HG02981 (cell line): ENCODE measurements around the gene PFKFB3.

Experiments used
- ATAC-seq: cut with Tn5 transposase; IDR thresholded peaks from one replicate; pipeline ENCODE4 v1.9.1; 2021; ENCODE audit warnings: mild to moderate bottlenecking, moderate library complexity; ENCODE audit not compliant: unreplicated experiment

PFKFB3 gene

DNA sequence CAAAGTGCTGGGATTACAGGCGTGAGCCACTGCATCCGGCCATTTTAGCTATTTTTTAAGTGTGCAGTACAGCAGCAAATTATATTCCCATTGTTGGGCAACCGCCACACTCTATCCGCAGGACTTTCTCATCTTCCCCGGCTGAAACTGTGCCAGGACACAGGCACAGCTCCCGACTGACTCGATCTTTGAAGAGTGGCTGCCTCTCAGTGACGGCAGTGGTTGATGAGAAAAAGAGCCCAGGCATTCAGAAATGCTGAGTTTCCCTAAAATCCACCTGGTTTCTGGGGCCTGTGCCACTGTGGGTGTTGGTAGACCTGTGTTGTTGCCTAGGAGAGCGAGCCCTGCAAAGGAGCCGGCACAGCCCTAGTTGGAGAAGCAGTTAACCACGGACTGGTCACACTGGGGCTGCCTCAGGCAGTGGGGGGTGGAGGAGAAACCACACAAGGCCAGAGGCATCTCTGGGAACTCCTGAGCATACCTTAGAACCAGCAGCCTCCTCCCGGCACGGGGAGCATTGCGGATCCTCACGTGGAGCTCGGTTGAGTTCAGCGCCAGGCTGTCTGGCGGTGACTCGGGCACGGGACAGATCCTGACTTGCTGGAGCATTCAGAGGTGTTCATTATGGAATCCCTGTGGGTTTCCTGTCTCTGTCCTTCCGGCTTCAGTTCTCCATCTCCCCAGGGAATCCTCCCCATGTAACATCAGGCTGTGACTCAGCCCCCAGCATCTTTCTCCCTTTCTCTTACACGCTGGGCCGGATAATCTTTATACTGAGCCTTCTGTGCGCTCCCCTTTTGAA lies 16.2 kb downstream of the PFKFB3 start:
- ATAC-seq, result no peak

DNA sequence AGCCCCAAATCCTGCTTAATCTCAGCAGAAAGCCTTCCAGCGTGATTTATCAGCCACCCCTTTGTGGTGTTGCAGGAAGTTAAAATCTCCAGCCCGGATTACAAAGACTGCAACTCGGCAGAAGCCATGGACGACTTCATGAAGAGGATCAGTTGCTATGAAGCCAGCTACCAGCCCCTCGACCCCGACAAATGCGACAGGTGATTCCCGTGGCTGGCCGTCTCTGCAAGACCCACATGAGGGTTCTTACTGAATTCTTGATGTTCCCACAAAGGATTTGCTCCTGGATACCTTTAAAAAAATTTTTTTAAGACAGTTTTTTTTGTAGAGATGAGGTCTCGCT lies 16.7 kb downstream of the PFKFB3 start:
- ATAC-seq, result no peak

DNA sequence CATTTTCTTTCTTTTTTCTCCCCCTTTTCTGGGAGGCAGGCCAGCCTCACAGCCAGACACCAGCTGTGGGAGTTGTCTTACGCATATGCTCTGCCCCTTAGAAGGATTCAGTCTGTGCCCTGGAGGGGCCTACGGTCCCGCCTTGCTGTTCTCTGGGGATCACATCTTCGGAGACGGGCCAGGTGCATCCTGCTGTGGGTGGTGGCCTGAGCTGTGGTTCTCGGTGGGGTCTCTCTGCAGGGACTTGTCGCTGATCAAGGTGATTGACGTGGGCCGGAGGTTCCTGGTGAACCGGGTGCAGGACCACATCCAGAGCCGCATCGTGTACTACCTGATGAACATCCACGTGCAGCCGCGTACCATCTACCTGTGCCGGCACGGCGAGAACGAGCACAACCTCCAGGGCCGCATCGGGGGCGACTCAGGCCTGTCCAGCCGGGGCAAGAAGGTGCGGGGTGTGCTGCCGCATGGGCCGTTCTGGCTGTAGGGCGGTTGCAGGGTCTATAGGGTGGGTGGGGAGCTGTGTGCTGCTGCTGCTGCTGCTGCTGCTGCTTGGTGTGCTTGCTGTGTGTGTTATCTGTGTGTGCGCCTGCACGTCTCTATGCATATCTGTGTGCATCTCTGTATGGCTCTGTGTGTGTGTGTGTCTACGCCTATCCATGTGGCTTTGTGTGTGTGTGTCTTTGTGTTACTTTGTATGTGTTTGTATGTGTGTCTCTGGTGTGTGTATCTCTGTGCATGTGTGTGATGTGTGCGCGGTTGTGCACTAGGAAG lies 17.9 kb downstream of the PFKFB3 start:
- no peak for ATAC-seq

DNA sequence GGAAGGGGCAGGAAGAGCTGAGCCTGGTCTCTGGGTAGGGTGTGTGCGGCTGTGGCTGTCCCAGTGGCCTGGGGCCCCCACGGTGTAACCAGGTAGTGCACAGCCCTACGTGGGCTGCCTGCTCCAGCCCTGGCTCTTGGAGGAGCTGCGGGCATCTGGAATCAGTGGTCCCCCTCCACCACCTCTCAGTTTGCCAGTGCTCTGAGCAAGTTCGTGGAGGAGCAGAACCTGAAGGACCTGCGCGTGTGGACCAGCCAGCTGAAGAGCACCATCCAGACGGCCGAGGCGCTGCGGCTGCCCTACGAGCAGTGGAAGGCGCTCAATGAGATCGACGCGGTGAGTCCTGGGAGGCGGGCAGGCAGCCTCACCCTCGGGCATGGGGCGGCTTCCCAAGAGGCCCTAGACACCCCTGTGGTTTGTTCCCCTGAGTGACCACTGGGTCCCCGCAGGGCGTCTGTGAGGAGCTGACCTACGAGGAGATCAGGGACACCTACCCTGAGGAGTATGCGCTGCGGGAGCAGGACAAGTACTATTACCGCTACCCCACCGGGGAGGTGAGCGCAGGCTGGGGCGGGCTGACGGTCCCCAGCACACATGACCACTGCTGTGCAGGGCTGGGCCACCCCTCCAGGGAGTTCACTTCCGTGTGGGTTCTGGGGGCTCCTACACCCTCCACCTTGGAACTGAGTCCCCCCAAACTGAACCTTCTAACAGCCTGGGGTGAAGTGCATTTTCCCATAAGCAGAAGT lies 18.6 kb downstream of the PFKFB3 start:
- no peak for ATAC-seq

DNA sequence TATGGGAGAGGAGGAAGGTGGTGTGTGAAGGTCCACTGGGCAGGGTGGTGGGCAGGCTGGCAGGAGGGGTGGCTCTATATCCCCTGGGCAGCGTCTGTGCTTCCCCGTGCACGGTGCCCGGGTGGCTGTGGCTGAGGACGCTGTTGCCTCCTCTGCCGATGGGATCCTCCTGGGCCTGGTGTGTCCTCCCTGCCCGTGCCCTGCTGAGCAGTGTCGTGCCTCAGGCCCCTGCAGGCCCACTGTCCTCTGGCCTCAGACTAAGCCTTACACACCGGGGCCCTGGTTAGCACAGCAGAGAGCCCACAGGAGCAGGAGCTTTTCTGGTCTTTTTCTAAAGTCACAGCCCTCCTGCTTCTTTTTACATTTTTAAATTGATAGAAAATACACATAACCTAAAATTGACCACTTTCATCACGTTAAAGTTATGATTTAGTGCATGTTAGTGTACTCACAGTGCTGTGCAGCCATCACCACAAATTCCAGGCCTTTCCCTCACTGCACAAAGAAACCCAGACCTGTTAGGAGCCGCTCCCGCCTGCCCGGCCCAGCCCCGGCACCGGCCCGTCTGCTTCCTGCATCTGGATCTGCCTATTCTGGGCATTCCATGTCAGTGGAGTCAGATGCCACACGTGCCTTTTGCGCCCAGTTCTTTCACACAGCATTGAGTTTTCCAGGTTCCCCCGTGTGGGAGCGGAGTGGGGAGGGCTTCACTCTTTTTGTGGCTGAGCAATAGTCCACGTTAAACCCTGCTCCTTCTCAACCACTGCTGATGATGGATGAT lies 19.4 kb downstream of the PFKFB3 start:
- ATAC-seq, result no peak

DNA sequence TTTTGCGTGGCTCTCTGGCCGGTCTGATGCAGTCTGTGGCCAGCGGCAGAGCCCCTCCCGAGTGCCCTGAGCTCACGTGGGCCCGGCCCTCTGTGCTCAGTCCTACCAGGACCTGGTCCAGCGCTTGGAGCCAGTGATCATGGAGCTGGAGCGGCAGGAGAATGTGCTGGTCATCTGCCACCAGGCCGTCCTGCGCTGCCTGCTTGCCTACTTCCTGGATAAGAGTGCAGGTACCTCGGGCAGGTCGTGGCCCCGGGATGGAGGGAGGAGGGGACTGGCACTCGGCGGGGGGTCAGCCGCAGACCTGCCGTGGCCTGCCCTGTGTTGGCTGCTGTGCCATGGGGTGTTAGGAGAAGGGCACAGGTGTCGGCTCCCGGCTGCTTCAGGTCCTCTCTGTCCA lies 20.0 kb downstream of the PFKFB3 start:
- ATAC-seq, result no peak

DNA sequence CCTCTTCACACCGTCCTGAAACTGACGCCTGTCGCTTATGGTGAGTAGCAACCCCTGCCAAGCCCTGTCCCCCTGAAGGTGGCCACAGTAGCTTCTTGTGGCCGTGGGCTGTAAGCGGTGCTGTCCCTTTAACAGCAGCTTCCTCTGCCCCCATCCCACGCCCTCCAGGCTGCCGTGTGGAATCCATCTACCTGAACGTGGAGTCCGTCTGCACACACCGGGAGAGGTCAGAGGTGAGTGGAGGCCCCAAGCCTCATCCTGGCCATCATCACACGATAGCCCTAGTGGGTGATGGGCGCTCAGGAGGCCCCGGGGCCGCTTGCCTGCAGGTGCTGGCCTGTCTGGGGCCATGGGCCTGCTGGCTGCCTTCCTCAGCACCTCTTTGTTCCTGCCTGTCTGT lies 21.2 kb downstream of the PFKFB3 start:
- no peak for ATAC-seq

DNA sequence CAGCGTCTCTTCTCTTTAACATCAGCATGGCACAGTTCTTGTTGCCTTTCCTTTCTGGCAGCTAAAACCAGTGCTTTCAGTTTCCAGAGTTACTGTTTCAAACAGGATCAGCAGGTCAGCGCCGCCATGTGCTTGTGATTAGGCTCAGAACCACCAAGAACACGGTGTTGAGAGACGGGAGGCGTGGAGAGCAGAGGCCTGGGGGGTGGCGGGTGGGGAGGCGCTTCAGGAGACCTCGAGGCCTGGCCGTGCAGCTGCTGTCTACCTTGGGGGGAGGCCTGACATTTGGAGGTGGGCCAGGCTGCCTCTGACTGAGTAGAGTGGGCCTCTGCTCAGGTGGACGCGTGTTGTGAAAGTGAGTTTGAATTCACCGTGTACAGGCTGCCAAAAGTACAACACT lies 22.0 kb downstream of the PFKFB3 start:
- ATAC-seq, result no peak

DNA sequence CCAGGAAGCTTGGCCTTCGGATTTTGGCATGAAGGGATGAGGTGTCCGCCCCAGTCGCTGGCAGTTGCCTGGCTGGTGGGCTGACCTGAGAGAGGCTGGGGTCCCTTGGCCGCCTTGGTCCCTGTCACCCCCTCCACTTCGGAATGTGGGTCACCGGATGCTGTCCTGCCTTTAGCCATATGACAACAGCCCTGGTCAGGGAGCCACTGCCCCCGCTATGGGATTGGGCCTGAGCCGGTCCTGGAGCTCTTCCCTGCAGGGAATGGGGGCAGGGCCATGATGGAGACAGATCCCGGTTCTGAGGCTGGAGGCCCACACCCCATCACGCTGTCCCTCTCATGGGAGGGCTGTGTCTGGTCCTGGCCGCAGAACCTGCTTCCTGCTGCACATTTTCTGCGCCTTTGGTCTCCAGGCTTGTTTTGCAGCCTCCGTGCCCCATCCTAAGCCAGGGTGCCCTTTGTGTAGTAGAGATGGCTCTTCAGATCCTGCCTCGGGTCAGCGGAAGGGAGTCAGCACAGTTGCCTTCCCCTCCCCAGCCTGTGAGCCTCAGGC lies 22.6 kb downstream of the PFKFB3 start:
- ATAC-seq, result no peak

DNA sequence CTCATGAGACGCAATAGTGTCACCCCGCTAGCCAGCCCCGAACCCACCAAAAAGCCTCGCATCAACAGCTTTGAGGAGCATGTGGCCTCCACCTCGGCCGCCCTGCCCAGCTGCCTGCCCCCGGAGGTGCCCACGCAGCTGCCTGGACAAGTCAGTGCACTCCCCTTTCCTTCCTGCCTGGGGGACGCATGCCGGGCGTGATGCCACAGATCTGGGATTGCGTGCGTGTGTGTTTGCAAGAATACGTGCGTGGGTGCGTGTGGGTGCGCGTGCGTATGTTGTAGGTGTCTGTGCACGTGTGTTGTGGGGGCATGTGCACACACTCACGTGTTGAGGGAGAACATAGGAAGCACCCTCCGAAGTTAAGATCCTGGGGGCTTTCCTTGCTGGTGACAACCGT lies 23.5 kb downstream of the PFKFB3 start:
- no peak for ATAC-seq

DNA sequence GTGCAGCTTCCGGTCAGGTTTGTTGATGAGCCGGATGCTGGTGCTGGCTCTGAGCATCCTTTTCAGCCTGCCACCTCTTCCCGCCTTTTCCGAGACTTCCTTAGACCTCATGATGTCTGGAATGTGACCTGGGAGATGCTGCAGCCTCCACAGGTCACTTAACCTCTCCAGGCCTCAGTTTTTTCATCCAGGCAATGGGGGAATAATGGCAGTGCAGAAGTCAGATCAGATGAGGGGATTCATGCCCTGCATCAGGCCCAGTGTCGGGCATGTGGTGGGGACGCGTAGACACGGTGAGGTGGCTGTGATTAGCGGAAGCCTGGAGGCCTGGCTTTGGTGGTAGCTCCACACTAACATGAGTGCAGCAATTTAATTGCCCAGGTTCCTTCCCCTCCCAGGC lies 24.6 kb downstream of the PFKFB3 start:
- ATAC-seq, result no peak

DNA sequence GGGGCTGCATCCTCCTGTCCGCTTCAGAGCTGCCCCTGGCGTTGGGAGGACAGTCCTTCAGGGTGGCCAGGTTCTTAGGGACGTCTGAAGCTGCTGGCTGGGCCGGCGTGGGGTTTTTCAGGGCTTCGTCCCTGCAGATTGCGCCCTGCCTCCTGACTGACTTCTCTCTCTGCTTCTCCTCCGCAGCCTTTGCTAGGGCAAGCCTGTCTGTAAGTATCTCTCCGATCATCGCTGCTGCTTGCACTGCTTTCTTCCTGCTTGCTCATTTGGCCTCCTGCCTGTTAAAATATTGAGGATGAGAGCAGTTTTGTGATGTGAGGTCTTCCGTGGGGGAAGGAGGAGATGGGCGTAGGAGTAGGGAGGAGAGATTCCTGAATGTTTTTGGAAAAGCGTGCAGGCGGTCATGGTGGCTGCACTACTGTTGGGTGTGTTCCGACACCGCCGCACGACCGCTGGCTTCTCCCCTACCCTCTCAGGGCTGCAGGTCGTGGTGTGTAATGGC lies 25.3 kb downstream of the PFKFB3 start:
- ATAC-seq, result no peak

DNA sequence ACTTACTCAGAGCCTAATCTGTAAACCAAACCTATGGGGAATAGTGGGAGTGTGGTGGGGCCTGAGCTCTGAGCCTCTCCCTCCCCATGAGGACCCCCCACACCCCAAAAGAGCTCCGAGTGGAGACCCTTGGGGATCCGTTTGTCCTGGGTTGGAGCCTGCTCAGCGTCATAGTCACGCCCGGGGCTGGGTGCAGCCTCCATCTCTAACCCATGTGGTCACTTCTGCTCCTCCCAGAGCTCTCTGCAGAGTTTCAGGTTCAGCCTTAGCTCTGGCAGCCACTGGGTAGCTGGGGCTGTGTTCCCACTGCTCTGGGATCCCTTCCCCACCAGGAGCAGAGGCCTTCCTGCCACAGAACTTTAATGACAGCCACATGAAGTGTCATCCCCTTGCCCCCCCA lies 25.9 kb downstream of the PFKFB3 start:
- no peak for ATAC-seq

DNA sequence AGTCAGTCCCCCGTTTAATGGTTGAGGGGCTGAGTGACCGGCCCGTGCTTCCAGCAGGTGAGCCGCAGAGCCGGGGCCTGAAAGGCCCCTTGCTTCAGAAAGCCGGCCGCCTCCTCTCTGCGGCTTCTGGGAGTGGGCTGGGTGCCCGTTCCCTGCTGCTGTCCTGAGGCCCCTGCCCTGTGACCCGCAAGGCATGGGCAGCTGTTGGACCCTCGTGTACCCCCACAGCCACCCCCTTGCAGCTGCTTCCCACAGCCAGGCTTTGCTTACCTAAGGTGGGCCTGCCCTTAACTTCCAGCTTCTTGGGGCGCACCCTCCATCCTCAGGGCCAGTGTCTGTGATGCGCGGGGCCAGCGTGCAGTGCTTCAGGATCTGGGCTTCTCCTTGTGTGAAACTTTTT lies 26.6 kb downstream of the PFKFB3 start:
- no peak for ATAC-seq

DNA sequence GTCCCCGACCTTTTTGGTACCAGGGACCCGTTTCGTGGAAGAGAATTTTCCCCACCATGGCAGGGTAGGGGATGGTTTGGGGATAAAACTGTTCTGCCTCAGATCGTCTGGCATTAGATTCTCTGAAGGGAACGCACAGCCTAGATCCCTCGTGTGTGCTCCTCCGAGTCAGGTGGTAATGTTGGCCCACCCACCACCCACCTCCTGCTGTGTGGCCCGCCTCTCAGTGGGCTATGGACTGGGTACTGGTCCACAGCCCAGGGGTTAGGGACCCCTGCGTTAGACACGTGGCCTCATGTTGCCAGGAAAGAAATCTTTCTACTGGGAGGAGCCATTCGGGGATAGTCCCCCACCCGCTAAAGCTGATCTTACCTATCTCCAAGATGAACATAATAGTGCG lies 27.0 kb downstream of the PFKFB3 start:
- ATAC-seq, result no peak

DNA sequence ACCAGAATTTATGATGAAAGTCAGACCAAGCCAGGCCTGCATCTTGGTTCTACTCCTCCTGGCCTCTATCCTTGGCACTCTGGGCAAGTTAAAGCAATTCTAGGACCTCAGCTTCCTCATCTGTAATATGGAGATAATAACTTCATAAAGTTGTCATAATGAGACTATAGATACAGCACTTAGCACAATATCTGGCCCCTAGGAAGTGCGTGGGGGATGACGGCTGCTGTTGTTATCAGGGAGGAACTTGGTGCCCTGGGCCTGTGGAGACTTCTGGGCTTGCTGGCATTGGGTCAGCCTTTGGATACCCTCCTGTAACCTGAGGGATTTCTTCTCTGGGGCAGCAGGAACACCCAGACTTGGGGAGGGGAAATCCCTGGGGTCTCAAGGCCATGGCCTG lies 27.6 kb downstream of the PFKFB3 start:
- no peak for ATAC-seq

DNA sequence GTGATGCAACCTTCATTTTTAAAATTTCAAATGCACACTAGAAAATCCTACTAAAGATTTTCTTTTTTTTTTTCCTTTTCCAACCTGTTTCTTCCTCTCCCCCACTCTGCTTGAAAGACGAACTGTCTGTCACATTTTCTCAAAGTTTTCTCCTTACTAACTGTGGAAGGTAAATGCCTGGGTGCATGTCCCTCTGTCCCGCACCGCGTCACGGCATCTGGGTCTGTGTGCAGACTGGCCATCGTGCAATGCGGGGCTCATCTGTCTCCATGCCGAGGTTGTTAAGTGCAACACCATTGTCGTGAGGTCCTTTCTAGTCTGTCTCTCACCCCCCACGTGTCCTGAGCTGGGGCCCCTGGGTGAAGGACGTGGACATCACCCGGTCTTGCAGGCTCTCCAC lies 28.4 kb downstream of the PFKFB3 start:
- no peak for ATAC-seq

DNA sequence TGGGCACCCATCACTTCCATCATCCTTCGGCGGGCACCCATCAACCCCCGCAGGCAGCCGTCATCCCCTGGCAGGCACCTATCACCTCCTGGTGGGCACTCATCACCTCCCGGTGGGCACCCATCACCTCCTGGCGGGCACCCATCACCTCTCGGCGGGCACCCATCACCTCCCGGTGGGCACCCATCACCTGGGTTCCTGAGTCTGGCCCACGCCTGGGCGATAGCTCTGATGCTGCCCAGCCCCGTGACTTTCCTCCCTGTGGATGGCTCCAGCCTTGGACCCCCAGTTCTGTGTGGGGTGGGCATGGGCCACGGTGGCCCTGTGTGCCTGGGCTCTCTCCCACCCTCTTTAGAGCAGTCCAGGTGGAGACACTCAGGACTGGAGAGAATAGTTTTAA lies 29.0 kb downstream of the PFKFB3 start:
- ATAC-seq, result no peak

DNA sequence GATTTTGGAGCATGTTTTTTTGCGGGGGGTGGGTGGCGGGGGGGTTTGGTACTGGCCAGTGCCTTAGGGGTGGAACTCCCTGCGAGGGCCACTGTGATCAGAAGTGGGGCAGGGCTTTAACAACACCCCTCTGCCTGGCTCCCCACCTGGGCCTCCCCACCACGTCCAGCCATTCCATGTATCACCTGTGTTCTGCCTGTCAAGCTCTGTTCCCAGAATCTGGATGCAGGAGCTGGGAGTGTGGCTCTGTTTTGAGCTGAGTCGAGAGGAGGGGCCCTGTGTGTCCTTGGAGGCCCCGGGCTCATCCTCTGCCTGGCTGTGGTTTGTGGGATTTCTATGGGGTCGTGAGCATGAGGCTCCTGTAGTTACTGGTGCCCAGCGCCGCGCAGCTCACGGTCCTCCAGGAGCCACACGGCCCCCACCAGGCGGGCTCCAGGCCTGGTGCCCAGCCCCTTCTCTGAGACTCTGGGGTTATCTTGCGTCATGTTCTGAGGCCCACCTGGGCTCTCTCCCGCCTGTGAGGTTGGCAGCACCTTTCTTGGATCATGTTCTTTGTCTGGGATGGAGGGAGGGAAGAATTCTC lies 29.6 kb downstream of the PFKFB3 start:
- ATAC-seq, result no peak
